ENCODE measurements around the gene TMSB10.

DNA sequence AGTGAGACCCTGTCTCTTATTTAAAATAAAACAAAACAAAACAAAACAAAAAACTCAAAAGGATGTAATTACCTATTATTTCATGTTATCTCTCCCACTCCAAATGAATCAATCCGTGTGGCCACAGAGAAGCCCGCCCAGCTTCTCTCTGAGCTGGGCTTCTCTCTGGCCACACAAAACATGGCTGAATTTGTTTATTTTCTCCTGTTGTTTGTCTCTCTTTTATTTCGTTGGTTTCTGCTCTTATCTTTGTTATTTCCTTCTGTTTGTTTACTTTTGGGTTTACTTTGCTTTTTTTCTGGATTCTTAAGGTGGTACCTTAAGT is 23.1 kb upstream of the TMSB10 start:
- TF ChIP-seq, protein P1, sequence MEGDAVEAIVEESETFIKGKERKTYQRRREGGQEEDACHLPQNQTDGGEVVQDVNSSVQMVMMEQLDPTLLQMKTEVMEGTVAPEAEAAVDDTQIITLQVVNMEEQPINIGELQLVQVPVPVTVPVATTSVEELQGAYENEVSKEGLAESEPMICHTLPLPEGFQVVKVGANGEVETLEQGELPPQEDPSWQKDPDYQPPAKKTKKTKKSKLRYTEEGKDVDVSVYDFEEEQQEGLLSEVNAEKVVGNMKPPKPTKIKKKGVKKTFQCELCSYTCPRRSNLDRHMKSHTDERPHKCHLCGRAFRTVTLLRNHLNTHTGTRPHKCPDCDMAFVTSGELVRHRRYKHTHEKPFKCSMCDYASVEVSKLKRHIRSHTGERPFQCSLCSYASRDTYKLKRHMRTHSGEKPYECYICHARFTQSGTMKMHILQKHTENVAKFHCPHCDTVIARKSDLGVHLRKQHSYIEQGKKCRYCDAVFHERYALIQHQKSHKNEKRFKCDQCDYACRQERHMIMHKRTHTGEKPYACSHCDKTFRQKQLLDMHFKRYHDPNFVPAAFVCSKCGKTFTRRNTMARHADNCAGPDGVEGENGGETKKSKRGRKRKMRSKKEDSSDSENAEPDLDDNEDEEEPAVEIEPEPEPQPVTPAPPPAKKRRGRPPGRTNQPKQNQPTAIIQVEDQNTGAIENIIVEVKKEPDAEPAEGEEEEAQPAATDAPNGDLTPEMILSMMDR (IDR thresholded peaks at IDR 0.05; ENCODE audit: insufficient read depth, low read length, poor library complexity, severe bottlenecking), result no peak
- TF ChIP-seq EZH2phosphoT487 (conservative IDR thresholded peaks at IDR 0.05; ENCODE audit: low read length), result no peak
